Spleen (tissue), 7 donors: ENCODE data around the gene E2F8.

Experiments used
- CTCF ChIP-seq, 11 experiments: fragments of 200-600 bp in 7 of 11; fragments of 450-650 bp in 4 of 11; sonication (generic) in 4 of 11; IDR thresholded peaks in 8 of 11; conservative IDR thresholded peaks in 3 of 11; 1 replicate in 7 of 11; 2 replicates in 4 of 11; pipeline versions ENCODE4 v1.4.0 to v1.8.0; 2016 to 2021; ENCODE audit warnings: antibody characterized with exemption in 11 of 11, inconsistent platforms in 4 of 11, mild to moderate bottlenecking in 1 of 11
- POLR2A ChIP-seq, 3 donors: fragments of 450-650 bp; IDR thresholded peaks; one replicate each; pipeline ENCODE4 v1.5.1; 2017; ENCODE audit warnings: antibody characterized with exemption in 3 of 3, mild to moderate bottlenecking in 1 of 3
- POLR2AphosphoS5 ChIP-seq, 3 donors: sonication (generic); formaldehyde crosslinking; IDR thresholded peaks; one replicate each; pipeline ENCODE4 v1.5.1; 2017; ENCODE audit warnings: antibody characterized with exemption in 3 of 3
- donor health status: DM: no; HTN: no; CAD: no; lungs with moderate emphysema.
- donor health status: DM: no; HTN: no; CAD: no.
- donor health status: DM: no; HTN: no; CAD: no.

- TF ChIP-seq CTCF (IDR thresholded peaks at IDR 0.05 in 8 of 11, conservative IDR thresholded peaks at IDR 0.05 in 3 of 11) (no peak), POLR2A (IDR thresholded peaks at IDR 0.05) (no peak), POLR2AphosphoS5 (IDR thresholded peaks at IDR 0.05) (no peak)
Observed at GRCh38 chr11:19199771-19200170, 41.0 kb downstream of the E2F8 start.
